Peyer's patch (tissue), 4 donors: Measurements from ENCODE around the gene SPP2.

Source experiments
- CTCF ChIP-seq, 6 experiments: fragments of 450-650 bp in 4 of 6; fragments of 200-600 bp in 2 of 6; sonication (generic) in 1 of 6; IDR thresholded peaks; one replicate each; pipeline ENCODE4 v1.5.1; 2017 to 2019; ENCODE audit warnings: antibody characterized with exemption in 6 of 6, mild to moderate bottlenecking in 3 of 6, moderate library complexity in 1 of 6
- POLR2A ChIP-seq, 2 donors: fragments of 450-650 bp; IDR thresholded peaks; one replicate each; pipeline ENCODE4 v1.5.1; 2017; ENCODE audit warnings: antibody characterized with exemption in 2 of 2, mild to moderate bottlenecking in 2 of 2, moderate library complexity in 2 of 2

- no peak for TF ChIP-seq CTCF (IDR thresholded peaks at IDR 0.05)
- no peak for TF ChIP-seq POLR2A (IDR thresholded peaks at IDR 0.05)
Observed at GRCh38 chr2:234047361-234047760, 3.1 kb upstream of the SPP2 start.
